BLaER1 treated with 17β-estradiol and CSF1 and Interleukin-3, amounts not matched to agents 10 nM and 100 nM (cell line): ENCODE measurements around the gene MEGF6.
"Not testable (repeated sequence)": the region's sequence is repeated elsewhere in the genome, so short reads cannot be mapped to it uniquely, and the experiment has no call there.

Source experiments
- H3K27ac ChIP-seq, 11 experiments: shearing (Covaris generic); formaldehyde crosslinking; 2 replicates each; pipeline ENCODE4 v1.8.1; 2022
- H3K27me3 ChIP-seq, 11 experiments: shearing (Covaris generic); formaldehyde crosslinking; 2 replicates each; pipeline ENCODE4 v1.8.1; 2022
- H3K36me3 ChIP-seq, 11 experiments: shearing (Covaris generic); formaldehyde crosslinking; 2 replicates each; pipeline ENCODE4 v1.8.1; 2022
- H3K4me1 ChIP-seq, 10 experiments: shearing (Covaris generic); formaldehyde crosslinking; 2 replicates each; pipeline ENCODE4 v1.8.1; 2022
- H3K4me2 ChIP-seq, 11 experiments: shearing (Covaris generic); formaldehyde crosslinking; 2 replicates each; pipeline ENCODE4 v1.8.1; 2022
- H3K4me3 ChIP-seq, 10 experiments: shearing (Covaris generic); formaldehyde crosslinking; 2 replicates each; pipeline ENCODE4 v1.8.1; 2022
- H3K9ac ChIP-seq, 11 experiments: shearing (Covaris generic); formaldehyde crosslinking; 2 replicates each; pipeline ENCODE4 v1.8.1; 2022
- H3K9me3 ChIP-seq, 11 experiments: shearing (Covaris generic); formaldehyde crosslinking; replicated peaks in 1 of 11; 2 replicates each; pipeline ENCODE4 v1.8.1; 2022
- H4K20me1 ChIP-seq, 11 experiments: shearing (Covaris generic); formaldehyde crosslinking; 2 replicates each; pipeline ENCODE4 v1.8.1; 2022
- Cebpa-rat ChIP-seq, 11 experiments: shearing (Covaris generic); IDR thresholded peaks; 2 replicates each; pipeline ENCODE4 v1.8.1; 2022

The MEGF6 gene

DNA sequence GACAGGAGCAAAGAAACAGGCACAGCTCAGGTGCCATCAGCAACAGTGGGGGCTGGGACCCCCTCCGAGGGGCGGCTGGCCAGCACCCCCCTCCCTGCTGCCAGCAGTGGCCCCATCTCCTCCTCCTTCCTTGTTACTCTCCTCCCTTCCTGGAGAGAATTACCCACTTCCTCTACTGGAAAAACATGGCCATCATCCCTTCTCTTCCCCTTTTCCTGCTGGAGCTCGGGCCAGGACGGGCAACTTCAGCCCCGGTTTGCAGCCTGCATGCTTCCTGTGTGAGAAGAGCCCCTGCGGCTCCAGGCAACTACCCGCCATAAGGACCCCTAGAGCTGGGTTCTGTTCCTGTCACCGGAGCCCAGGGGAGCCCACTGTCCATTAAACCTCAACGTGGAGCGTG, 17.6 kb downstream of the MEGF6 start:
- Histone ChIP-seq H3K27ac (peak overlapping the region; percentile 22 to 87 (median 72); a peak in 19 of 22 replicates), H3K36me3 (peaks cover 0 to 44% (median 9%) of the 10 kb centered on the region in 11 experiments; a peak in 10 of 22 replicates), H4K20me1 (peaks cover 0 to 84% (median 3%) of the 10 kb centered on the region in 11 experiments; a peak in 11 of 22 replicates), H3K4me2 (peak overlapping the region; percentile 88 to 100 (median 97)), H3K9me3 (no peaks in the 10 kb centered on the region), H3K27me3 (peaks cover 0 to 3% (median 0%) of the 10 kb centered on the region in 11 experiments; a peak in 3 of 22 replicates), H3K9ac (peak overlapping the region in 9 of 11 experiments; percentile 45 to 75 (median 68); a peak in 17 of 22 replicates), H3K4me3 (peak overlapping the region in 8 of 10 experiments; percentile 22 to 54 (median 35); a peak in 9 of 20 replicates), H3K4me1 (peaks cover 44 to 94% (median 82%) of the 10 kb centered on the region in 10 experiments)
- no peak for TF ChIP-seq Cebpa-rat (IDR thresholded peaks at IDR 0.05)

GRCh38 chr1:3593334-3593733, 18.0 kb downstream of the MEGF6 start:
- Histone ChIP-seq H3K9ac (peak overlapping the region in 9 of 11 experiments; percentile 45 to 75 (median 68); a peak in 18 of 22 replicates), H3K9me3 (no peaks in the 10 kb centered on the region), H3K27me3 (peaks cover 0 to 3% (median 0%) of the 10 kb centered on the region in 11 experiments; a peak in 2 of 22 replicates), H3K4me2 (peak overlapping the region; percentile 88 to 100 (median 97)), H4K20me1 (peaks cover 0 to 84% (median under 1%) of the 10 kb centered on the region in 11 experiments; a peak in 9 of 22 replicates), H3K4me1 (peaks cover 40 to 92% (median 78%) of the 10 kb centered on the region in 10 experiments), H3K36me3 (peaks cover 0 to 45% (median 9%) of the 10 kb centered on the region in 11 experiments; a peak in 10 of 22 replicates), H3K27ac (peak overlapping the region; percentile 22 to 87 (median 72); a peak in 19 of 22 replicates), H3K4me3 (peak overlapping the region in 8 of 10 experiments; percentile 22 to 54 (median 35); a peak in 9 of 20 replicates)
- no peak for TF ChIP-seq Cebpa-rat (IDR thresholded peaks at IDR 0.05)

- H3K4me2 ChIP-seq: peak overlapping the region in 9 of 11 experiments; percentile 12 to 100 (median 97); a peak in 17 of 22 replicates
Measured at GRCh38 chr1:3590951-3591865, 20.1 kb downstream of the MEGF6 start.

GRCh38 chr1:3590139-3590763, 21.1 kb downstream of the MEGF6 start:
- Histone ChIP-seq H3K4me3 (no peak overlapping the region), H3K27ac (no peak overlapping the region), H3K4me2 (peak overlapping the region in 6 of 11 experiments; percentile 66 to 100 (median 98); a peak in 11 of 22 replicates), H4K20me1 (peaks cover 0 to 70% (median 0%) of the 10 kb centered on the region in 11 experiments; a peak in 8 of 22 replicates), H3K9ac (peak overlapping the region in 2 of 11 experiments; percentile 21 to 23; a peak in 2 of 22 replicates), H3K4me1 (peaks cover 22 to 63% (median 50%) of the 10 kb centered on the region in 10 experiments), H3K36me3 (peaks cover 0 to 53% (median 16%) of the 10 kb centered on the region in 11 experiments; a peak in 11 of 22 replicates), H3K27me3 (no peaks in the 10 kb centered on the region; a peak in 1 of 22 replicates), H3K9me3 (peaks cover 0 to 15% (median 8%) of the 10 kb centered on the region in 11 experiments; a peak in 10 of 22 replicates)
- TF ChIP-seq Cebpa-rat (IDR thresholded peaks at IDR 0.05): no peak

More at GRCh38 chr1:3590951-3591865, 20.1 kb downstream of the MEGF6 start:
- H3K27ac ChIP-seq: no peak overlapping the region
- peaks cover 0 to 54% (median 11%) of the 10 kb centered on the region in 11 experiments; a peak in 12 of 22 replicates for H3K36me3 ChIP-seq
- H3K9ac ChIP-seq: peak overlapping the region in 4 of 11 experiments; percentile 0 to 34 (median 22); a peak in 4 of 22 replicates
- H3K9me3 ChIP-seq: peaks cover 0 to 5% (median 0%) of the 10 kb centered on the region in 11 experiments; a peak in 5 of 22 replicates
- no peak overlapping the region for H3K4me3 ChIP-seq
- peaks cover 0 to 74% (median 0%) of the 10 kb centered on the region in 11 experiments; a peak in 8 of 22 replicates for H4K20me1 ChIP-seq
- H3K4me1 ChIP-seq: peaks cover 22 to 73% (median 59%) of the 10 kb centered on the region in 10 experiments
- TF ChIP-seq Cebpa-rat (IDR thresholded peaks at IDR 0.05): no peak
- no peaks in the 10 kb centered on the region; a peak in 1 of 22 replicates for H3K27me3 ChIP-seq

- no peak overlapping the region for H3K4me3 ChIP-seq
- TF ChIP-seq Cebpa-rat (IDR thresholded peaks at IDR 0.05): no peak
- peaks cover 0 to 32% (median 15%) of the 10 kb centered on the region in 11 experiments; a peak in 12 of 22 replicates for H3K9me3 ChIP-seq
- peaks cover 0 to 45% (median 11%) of the 10 kb centered on the region in 11 experiments; a peak in 10 of 22 replicates for H3K36me3 ChIP-seq
- peak overlapping the region in 1 of 11 experiments; percentile 25; a peak in 2 of 22 replicates for H3K27ac ChIP-seq
- 0 out of 22 replicates have a peak overlapping the region, but pooled peaks of 2 of the 11 experiments have one; percentile 10 to 24 for H3K9ac ChIP-seq
- no peak overlapping the region for H3K4me2 ChIP-seq
- peaks cover 0 to 56% (median 0%) of the 10 kb centered on the region in 11 experiments; a peak in 8 of 22 replicates for H4K20me1 ChIP-seq
- peaks cover 15 to 60% (median 46%) of the 10 kb centered on the region in 10 experiments for H3K4me1 ChIP-seq
- H3K27me3 ChIP-seq: peaks cover 0 to 4% (median 0%) of the 10 kb centered on the region in 11 experiments; a peak in 2 of 22 replicates
Measured at GRCh38 chr1:3588395-3588794, 22.9 kb downstream of the MEGF6 start.

DNA sequence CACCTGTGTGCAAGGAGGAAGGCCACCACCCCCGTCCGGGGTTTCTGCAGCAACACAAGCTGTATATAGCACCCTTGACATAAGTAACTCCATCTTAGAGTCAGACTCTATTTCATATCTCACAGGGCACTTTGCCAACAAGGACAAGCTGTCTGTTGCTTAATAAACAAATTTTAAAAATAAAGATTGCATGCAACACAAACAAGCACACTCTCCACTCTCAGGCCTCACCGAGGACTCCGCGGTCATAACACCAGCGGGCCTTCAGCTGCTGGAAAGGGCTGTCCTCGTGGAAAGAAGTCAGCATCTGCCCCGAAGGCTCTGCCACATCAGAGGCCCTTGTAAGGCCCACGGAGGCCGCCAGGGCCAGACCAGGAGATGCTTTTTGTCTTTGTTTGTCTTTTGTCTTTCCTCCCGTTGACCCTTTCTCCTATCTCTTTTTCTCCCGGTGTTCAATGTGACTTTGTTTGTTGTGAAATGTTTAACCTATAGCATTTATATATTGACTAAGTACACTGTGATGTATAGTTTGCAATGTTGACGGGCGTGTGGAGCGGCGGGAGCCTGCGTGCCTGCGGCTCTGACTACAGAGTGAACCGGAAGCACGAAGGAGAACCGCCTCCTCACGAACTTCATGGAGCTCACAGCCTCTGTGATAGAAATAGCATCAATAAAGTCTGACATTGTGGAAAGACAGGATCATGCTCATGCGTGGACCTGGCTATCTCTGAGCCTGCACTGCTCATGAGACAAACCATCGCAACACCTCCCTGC, 24.1 kb downstream of the MEGF6 start:
- peak overlapping the region in 2 of 11 experiments; percentile 11 to 13; a peak in 1 of 22 replicates for H3K27ac ChIP-seq

DNA sequence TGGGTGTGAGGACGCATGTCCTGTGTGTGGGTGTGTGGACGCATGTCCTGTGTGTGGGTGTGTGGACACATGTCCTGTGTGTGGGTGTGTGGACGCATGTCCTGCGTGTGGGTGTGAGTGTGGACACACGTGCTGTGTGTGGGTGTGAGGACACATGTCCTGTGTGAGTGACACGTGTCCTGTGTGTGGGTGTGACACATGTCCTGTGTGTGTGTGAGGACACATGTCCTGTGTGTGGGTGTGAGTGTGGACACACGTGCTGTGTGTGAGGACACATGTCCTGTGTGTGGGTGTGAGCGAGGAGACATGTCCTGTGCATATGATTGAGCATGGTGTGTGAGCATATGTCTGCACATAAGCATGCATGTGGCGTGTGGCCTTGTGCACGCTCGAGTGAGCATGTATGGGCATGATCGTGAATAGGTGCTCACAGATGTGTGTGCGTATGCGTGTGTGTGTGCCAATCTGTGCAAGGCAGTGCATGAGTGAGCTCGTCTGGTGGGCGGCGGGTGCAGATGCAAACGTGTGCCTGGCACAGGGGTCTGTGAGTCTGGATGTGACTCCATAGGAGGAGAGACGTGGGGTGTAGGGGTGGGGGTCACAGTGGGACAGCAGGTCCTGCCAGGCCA, 25.3 kb downstream of the MEGF6 start:
- Histone ChIP-seq H3K36me3 (peaks cover 0 to 38% (median 11%) of the 10 kb centered on the region in 11 experiments; a peak in 10 of 22 replicates), H3K27me3 (peaks cover 0 to 4% (median 0%) of the 10 kb centered on the region in 11 experiments; a peak in 3 of 22 replicates), H3K4me3 (no peak overlapping the region), H3K4me1 (peaks cover 18 to 58% (median 43%) of the 10 kb centered on the region in 10 experiments), H4K20me1 (peaks cover 0 to 54% (median 0%) of the 10 kb centered on the region in 11 experiments; a peak in 9 of 22 replicates), H3K4me2 (no peak overlapping the region), H3K9me3 (peaks cover 0 to 32% (median 15%) of the 10 kb centered on the region in 11 experiments; a peak in 12 of 22 replicates), H3K27ac (peak overlapping the region in 4 of 11 experiments; percentile 21 to 66 (median 54); a peak in 7 of 22 replicates), H3K9ac (no peak overlapping the region)
- TF ChIP-seq Cebpa-rat (IDR thresholded peaks at IDR 0.05): no peak

More for the DNA sequence above, 24.1 kb downstream of the MEGF6 start:
- Histone ChIP-seq H3K4me2 (no peak overlapping the region), H3K36me3 (peaks cover 0 to 40% (median 11%) of the 10 kb centered on the region in 11 experiments; a peak in 10 of 22 replicates), H3K4me3 (no peak overlapping the region), H3K9ac (no peak overlapping the region), H3K9me3 (peaks cover 0 to 32% (median 15%) of the 10 kb centered on the region in 11 experiments; a peak in 12 of 22 replicates), H4K20me1 (peaks cover 0 to 54% (median 0%) of the 10 kb centered on the region in 11 experiments; a peak in 8 of 22 replicates), H3K4me1 (peaks cover 10 to 58% (median 43%) of the 10 kb centered on the region in 10 experiments), H3K27me3 (peaks cover 0 to 4% (median 0%) of the 10 kb centered on the region in 11 experiments; a peak in 3 of 22 replicates)
- no peak for TF ChIP-seq Cebpa-rat (IDR thresholded peaks at IDR 0.05)

- Histone ChIP-seq H3K4me2 (peak overlapping the region in 4 of 11 experiments; percentile 17 to 64 (median 54); a peak in 5 of 22 replicates), H3K36me3 (peaks cover 0 to 35% (median 11%) of the 10 kb centered on the region in 11 experiments; a peak in 10 of 22 replicates), H4K20me1 (peaks cover 0 to 52% (median 0%) of the 10 kb centered on the region in 11 experiments; a peak in 9 of 22 replicates), H3K4me1 (peaks cover 22 to 59% (median 43%) of the 10 kb centered on the region in 10 experiments), H3K9me3 (peaks cover 0 to 32% (median 15%) of the 10 kb centered on the region in 11 experiments; a peak in 12 of 22 replicates), H3K27ac (peak overlapping the region in 4 of 11 experiments; percentile 21 to 66 (median 54); a peak in 6 of 22 replicates)
- not testable (repeated sequence) for H3K27me3 ChIP-seq, H3K9ac ChIP-seq, H3K4me3 ChIP-seq
Measured at GRCh38 chr1:3585353-3585868, 25.9 kb downstream of the MEGF6 start.
